ENCODE data around the gene CTR9.

GRCh38 chr11:10750838-10751580 is at the start of gene CTR9:
- TF ChIP-seq CTCF (IDR thresholded peaks at IDR 0.05) (peak; percentile 29; the same call in 1 of the 2 replicates), RXRA (IDR thresholded peaks at IDR 0.05; ENCODE audit: borderline replicate concordance, low read depth) (no peak), POLR2AphosphoS5 (IDR thresholded peaks at IDR 0.05; ENCODE audit: low read depth, low read length) (peak; percentile 91), RAD21 (IDR thresholded peaks at IDR 0.05; ENCODE audit: low read length) (peak; percentile 47), YY1 (IDR thresholded peaks at IDR 0.05; ENCODE audit: low read depth) (peak; percentile 77), JUND (IDR thresholded peaks at IDR 0.05) (no peak; the same call in 1 of the 2 replicates), ELF1 (IDR thresholded peaks at IDR 0.05) (peak; percentile 81), USF2 (IDR thresholded peaks at IDR 0.05; ENCODE audit: borderline replicate concordance, low read depth, low read length) (no peak), IRF3 (IDR thresholded peaks at IDR 0.05; ENCODE audit: low read depth, low read length) (no peak)

Data from SK-N-SH (cell line).